SH-SY5Y (cell line): ENCODE measurements around the gene ITPKB.

ENCODE experiments used
- GATA2 ChIP-seq: IDR thresholded peaks from 2 replicates; pipeline ENCODE4 v1.6.1; 2011; ENCODE audit warnings: mild to moderate bottlenecking, low read depth, low read length
- GATA3 ChIP-seq: IDR thresholded peaks from 2 replicates; pipeline ENCODE4 v1.6.1; 2011; ENCODE audit warnings: low read depth, mild to moderate bottlenecking, low read length, moderate library complexity

GRCh38 chr1:226642421-226642820, 96.7 kb downstream of the ITPKB start:
- TF ChIP-seq GATA3 = no peak
- TF ChIP-seq GATA2 = no peak
